GM18505 (cell line): ENCODE results near the gene HSPA12B.

Experiments used
- ATAC-seq: cut with Tn5 transposase; IDR thresholded peaks from one replicate; pipeline ENCODE4 v1.9.1; 2021; ENCODE audit not compliant: unreplicated experiment
- POLR2A ChIP-seq: IDR thresholded peaks from 4 replicates; pipeline ENCODE4 v1.6.1; 2011; ENCODE audit warnings: borderline replicate concordance; ENCODE audit not compliant: insufficient read depth, insufficient read length; ENCODE audit errors: extremely low read depth

The HSPA12B gene

DNA sequence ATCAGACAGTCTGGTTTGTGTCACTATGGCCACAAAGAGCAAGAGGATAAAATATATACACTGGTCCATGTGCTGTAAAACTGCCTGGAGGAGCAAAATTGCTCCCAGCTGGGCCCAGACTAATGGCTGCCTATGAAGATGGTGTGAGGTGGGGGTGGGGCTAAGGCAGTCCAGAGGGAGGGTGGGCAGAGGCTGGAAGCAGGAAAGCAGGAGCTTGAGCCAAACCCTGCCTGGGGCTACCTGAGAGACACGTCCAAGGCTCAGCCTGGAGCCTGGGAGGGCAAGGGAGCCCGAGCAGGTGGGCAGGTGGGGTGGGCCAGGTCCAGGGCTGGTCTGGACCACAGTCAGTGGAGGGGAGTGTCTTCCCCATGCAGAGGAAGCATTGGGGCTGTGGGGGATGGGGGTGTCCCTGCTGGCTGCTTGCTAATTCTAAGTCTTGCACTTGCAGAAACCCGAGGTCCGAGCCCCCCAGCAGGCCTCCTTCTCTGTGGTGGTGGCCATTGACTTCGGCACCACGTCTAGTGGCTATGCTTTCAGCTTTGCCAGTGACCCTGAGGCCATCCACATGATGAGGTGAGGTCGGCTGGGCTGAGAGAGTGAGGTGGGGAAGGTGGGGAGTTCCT lies 9.5 kb downstream of the HSPA12B start:
- no peak for TF ChIP-seq POLR2A
- no peak for ATAC-seq

GRCh38 chr20:3743251-3743650 lies 10.8 kb downstream of the HSPA12B start:
- TF ChIP-seq POLR2A, result no peak
- no peak for ATAC-seq

DNA sequence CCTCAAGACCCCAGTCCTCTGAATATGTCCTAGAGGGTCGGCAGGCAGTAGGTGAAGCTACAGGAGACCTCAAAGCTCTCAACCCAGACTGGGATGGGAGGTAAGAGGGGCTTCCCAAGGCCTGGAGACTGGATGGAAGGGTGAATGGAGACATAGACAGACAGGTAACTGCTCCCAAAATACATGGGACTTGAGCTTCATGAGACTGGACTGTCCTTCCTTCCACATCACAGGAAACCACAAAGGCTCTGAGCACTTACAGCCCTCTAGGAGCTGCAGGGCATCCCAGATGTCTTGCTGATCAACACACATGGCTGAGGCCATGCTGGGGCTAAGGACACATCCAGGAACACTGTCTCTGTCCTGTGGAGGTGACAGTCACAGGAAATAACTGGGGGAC lies 11.6 kb downstream of the HSPA12B start:
- TF ChIP-seq POLR2A, result no peak
- no peak for ATAC-seq

GRCh38 chr20:3744806-3745685 lies 12.6 kb downstream of the HSPA12B start:
- ATAC-seq, result no peak
- TF ChIP-seq POLR2A, result no peak

DNA sequence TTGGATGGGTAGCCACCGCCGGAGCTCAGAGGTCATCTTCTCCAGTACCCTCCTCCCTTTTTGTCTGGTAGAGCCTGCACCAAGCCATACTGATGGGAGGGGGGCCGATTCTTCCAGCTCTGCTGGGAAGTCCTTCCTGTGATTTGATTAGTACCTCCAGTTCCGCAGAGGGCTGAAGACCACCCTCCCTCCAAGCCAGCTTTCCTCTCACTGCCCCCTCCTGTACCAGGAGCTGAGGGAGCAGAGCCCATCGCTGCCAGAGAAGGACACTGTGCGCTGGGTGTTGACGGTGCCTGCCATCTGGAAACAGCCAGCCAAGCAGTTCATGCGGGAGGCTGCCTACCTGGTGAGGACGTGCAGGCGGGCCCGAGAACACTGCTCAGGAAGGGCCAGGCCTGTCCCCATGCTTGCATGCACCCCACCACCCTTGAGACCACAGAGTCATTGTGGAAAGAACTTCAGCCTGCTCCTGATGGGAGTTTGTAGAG lies 13.2 kb downstream of the HSPA12B start:
- TF ChIP-seq POLR2A, result no peak
- ATAC-seq, result no peak

- no peak for TF ChIP-seq POLR2A
- ATAC-seq, result no peak
Measured at GRCh38 chr20:3747471-3747870, 15.0 kb downstream of the HSPA12B start.

DNA sequence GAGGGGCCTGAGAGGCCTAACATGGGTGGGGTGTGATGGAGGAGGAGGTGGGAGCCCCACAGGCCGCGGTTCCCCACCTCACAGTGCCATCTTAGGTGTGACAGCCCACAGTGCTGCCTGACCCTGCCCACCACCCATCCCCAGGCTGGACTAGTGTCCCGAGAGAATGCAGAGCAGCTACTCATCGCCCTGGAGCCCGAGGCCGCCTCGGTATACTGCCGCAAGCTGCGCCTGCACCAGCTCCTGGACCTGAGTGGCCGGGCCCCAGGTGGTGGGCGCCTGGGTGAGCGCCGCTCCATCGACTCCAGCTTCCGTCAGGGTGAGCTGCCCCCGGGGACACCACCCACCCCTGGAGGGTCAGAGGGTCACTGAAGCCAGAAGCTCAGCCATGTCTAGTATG lies 15.6 kb downstream of the HSPA12B start:
- no peak for TF ChIP-seq POLR2A
- no peak for ATAC-seq

GRCh38 chr20:3749087-3749688 lies 16.7 kb downstream of the HSPA12B start:
- TF ChIP-seq POLR2A, result no peak
- ATAC-seq, result no peak

- ATAC-seq, result no peak
- TF ChIP-seq POLR2A, result no peak
Measured at GRCh38 chr20:3749689-3750531, 17.4 kb downstream of the HSPA12B start.

- TF ChIP-seq POLR2A, result no peak
- no peak for ATAC-seq
Measured at GRCh38 chr20:3751305-3751674, 18.8 kb downstream of the HSPA12B start.

- ATAC-seq, result no peak
- no peak for TF ChIP-seq POLR2A
Measured at GRCh38 chr20:3751675-3752385, 19.3 kb downstream of the HSPA12B start.

GRCh38 chr20:3752386-3752759 lies 19.9 kb downstream of the HSPA12B start:
- ATAC-seq, result no peak
- TF ChIP-seq POLR2A, result no peak
